Stimulated activated CD8-positive, alpha-beta memory T cell treated with anti-CD3 and anti-CD28 coated beads, Interleukin-12 subunit alpha, Interleukin-12 subunit beta, amount 100 ng/mL, for 4 hours (primary cell): ENCODE results near the gene IGSF9B.
A peak's percentile ranks its signal among the peaks of the same experiment; 100 is the strongest.

Experiments
- DNase-seq: peaks from one replicate; pipeline ENCODE4 v3.0.0-alpha.2; 2020; ENCODE audit warnings: low read depth

IGSF9B gene

GRCh38 chr11:133953999-133954398, 2.8 kb downstream of the IGSF9B start:
- DNase-seq, result no peak

DNA sequence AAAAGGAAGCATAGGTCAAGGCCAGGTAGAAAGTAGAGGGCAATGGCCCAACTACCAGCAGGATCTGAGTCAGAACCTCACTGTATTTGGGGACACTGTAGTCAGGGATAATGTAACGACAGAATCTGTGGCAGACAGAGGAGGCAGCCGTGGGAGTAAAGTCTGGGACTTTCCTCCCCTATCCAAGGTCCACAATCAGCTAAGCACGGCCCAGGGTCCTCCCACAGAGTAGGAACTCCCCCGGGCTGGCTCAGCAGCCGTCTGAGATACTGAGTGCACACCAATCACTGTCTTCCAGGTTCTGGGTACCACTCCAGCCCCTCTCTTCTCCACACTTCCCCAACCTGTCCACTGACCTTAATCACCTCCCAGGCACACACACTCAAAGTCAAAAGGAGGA, 3.2 kb downstream of the IGSF9B start:
- DNase-seq, result no peak

- DNase-seq, result no peak
These were observed 4.3 kb downstream of the IGSF9B start for GRCh38 chr11:133952199-133953190.

- no peak for DNase-seq
These were observed 5.2 kb downstream of the IGSF9B start for GRCh38 chr11:133951327-133952198.

DNA sequence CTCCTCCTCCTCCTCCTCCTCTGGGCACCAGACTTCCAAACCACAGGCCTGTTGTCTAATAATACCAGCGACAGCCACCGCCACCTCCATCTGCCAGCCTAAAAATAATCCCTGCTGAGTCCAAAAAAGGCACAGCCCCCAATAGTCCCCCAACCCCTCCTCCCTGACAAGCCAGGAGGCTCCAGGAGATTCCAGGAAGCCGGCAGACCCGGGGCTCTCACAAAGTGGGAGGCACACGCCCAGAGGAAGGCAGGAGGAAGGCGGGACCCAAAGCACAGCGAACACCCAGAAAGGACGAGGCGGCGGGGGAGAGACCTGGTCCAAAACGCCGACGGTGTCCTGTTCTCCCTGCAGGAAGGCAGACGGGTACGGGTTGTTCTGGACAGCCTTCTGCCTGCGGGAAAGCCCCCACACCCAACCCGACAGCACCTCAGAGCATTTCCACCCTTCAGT, 5.9 kb downstream of the IGSF9B start:
- no peak for DNase-seq

- no peak for DNase-seq
These were observed 6.3 kb downstream of the IGSF9B start for GRCh38 chr11:133950421-133950820.

DNA sequence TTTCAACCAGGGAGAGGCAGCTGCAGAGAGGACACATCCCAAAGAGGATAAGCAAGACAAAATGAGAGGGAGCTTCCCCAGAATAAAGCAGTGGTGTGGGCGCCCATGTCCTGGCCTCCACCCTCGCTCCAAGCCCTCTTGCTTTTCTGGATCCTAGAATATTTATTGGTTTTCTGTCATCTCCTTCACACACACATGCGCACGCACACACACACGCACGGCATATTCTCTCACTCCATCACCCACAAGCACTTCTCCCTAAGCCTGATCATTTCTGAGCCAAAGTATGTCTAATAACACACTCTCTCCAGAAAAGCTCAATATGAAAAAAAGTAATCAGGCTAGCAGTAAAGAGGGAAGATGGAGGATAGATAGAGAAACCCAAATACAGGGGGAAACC, 7.6 kb downstream of the IGSF9B start:
- no peak for DNase-seq

- DNase-seq, result no peak
These were observed 8.1 kb downstream of the IGSF9B start for GRCh38 chr11:133948711-133949110.

DNA sequence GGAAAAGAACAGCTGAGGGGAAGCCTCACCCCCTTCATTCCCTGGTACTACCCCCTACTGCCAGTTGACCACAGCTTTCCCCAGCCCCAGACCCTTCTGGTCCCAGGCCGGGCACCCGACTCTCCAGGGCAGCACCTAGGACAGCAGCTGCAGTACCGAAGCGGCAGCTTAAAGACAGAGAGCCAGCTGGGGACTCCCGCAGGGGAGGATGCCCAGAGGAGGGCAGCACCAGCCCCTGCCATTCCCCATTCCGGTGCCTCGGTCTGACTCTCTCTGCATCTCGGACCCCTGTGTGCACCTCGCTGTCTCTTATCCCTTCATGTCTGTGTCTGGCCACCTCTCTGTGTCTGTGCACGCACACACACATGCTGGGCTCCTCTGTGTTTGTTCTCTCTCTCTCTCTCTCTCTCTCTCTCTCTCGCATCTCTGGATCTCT, 9.4 kb downstream of the IGSF9B start:
- no peak for DNase-seq

- no peak for DNase-seq
These were observed 10.0 kb downstream of the IGSF9B start for GRCh38 chr11:133946541-133947318.

GRCh38 chr11:133946051-133946450, 10.7 kb downstream of the IGSF9B start:
- no peak for DNase-seq

DNA sequence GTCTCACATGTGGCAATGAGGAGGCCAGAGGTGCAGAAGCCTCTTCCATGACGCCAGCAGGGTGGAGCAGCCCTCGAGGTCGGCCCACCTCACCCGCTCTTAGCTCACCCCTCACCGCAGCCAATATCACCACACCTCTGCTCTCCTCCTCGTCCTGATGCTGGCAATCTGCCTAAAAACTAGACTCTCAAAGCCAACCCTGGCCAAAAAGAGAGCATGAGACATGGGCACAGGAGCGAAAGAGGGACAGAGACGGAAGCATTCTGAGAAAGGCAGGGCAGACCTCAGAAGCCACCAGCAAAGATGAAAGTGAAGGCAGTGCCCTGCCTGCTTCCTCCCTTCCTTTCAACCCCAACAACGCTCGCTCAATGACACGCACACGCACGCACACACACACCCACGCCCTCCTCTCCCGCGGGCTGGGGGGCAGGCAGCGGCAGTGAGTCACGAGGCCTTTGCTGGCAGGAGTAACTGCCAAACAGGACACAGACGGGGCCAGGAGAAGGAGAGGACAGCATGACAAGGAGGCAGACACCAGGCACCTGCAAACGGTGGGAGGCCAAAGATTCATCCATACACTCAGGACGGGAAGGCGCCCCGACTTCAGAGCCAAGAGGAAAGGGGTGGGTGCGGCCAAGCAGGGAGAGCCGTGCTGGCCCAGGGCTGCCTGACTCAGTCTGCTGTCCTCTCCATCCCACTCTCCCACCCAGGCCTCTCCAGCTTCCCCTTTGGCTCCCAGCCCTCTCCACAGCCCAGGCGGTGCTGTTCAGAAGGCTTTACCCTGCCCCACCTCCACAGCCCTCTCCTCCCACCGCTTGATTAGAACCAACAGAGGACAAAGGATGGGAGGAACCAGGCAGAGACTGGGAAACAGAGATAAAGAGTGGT, 11.4 kb downstream of the IGSF9B start:
- DNase-seq, result peak; percentile 72

DNA sequence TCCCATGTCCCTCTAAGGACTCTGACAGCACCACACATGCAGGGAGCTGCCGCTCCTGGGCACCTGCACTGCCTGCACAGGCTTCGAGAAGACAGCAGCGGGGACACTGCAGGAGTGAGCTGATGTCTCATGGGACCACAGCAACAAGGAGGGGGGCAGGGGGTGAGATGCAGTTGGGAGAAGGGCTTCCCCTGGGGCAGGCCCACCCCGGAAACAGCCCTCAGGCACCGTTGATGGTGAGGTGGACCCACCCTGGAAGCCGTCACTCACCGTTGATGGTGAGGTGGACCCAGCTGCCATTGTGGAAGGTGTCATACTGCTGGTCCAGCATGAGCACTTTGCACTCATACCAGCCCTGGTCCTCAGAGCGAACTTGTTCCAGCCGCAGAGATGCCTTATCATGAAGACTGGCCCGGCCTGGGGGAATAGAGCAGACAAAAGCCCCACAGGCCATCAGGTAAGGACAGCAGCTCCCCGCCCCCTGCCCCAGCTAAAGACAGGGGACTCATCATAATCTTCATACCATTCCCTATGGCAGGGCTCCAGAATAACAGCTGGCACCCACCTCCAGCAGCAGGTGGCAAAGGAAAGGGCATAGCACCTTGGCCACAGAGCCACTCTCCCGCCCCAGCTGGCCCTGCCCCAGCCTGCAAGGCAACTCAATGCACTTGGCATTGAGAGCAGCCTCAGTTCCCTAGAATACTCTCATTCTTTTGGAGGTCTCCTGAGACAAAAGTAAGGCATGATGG, 12.6 kb downstream of the IGSF9B start:
- no peak for DNase-seq

DNA sequence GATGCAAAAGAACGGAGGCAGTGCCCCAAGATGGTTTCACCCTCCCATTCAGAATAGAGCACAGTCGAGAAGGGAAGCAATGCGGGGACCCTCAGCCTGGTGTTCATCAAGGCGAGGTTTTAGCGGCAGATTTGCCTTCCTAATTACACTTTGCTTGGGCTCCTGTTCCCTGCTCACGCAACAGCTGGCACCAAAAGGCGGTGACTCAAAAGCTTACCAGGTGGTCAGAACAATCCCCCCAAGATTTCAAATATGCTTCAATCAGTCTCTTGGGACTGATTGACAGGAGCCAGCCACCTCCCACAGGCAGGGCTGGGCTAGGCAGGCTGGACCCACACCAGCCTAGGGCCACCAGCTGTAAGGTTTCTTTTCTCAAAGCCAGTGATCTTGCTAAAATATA, 14.2 kb downstream of the IGSF9B start:
- DNase-seq, result no peak

GRCh38 chr11:133941546-133941945, 15.2 kb downstream of the IGSF9B start:
- DNase-seq, result no peak

GRCh38 chr11:133940034-133940433, 16.7 kb downstream of the IGSF9B start:
- no peak for DNase-seq

DNA sequence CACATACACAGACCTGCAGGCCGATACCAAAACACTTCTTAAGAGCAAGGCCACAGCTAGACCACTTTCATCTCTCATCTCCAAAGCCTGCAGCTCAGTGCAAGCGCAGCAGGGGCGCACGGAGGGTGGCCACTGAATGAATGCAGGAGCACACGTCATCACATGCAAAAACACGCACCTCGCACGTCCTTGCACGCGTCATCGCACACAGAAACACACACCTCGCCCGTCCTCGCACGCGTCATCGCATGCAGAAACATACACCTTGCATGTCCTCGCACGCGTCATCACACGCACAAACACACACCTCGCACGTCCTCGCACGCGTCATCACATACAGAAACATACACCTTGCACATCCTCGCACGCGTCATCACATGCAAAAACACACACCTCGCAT, 17.2 kb downstream of the IGSF9B start:
- DNase-seq, result no peak

DNA sequence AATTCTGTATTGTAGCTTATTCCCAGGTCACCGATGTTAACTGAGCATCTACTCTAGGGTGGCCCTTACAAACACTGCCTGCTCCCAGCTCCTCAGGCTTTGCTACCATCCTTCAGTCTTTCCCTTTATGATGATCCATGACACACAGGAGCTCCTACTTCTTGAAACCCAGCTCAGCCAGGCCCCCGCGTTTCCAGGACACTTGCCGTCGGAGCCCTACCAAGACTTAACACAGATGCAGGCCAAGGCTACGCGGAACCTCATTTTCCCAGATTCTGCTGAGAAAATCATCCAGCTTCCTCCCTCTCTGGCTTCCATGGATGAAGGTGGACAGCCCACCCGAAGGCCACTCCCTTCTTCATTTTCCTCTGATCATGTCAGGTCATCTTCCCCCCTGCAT, 18.6 kb downstream of the IGSF9B start:
- DNase-seq, result no peak

DNA sequence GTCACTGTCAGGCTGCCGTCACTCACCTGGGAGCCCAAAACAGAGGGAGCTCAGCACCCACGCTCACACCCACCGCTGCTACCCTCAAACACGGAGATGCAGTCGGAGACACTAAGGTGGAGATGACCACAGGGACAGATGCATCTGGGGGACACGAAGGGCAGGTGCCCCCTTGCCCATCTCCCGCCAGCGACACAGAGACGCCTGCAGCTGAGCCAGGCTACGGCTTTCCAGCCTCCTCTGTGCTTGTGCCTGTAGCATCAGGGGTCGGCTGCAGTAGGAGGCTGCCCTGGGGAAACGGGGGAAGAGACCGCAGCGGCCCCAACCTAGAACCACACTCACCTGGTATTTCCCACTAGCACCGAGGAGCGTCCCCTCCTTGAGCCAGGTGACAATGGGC, 19.3 kb downstream of the IGSF9B start:
- DNase-seq, result no peak

GRCh38 chr11:133937015-133937414, 19.8 kb downstream of the IGSF9B start:
- no peak for DNase-seq
